T-cell (primary cell): Measurements from ENCODE around the gene ASXL1. TPM values are rescaled to one million over a fixed set of nuclear protein-coding genes. Genes with fewer than 3 reads are reported as not detected.
"Not testable (repeated sequence)": the region's sequence is repeated elsewhere in the genome, so short reads cannot be mapped to it uniquely, and the experiment has no call there.

Experiments used
- ATAC-seq, 4 experiments: fragments of 200-7000 bp in 3 of 4; fragments of 150-1000 bp in 1 of 4; cut with Tn5 transposase; replicated peaks in 1 of 4; 1 replicate in 3 of 4; 2 replicates in 1 of 4; pipeline ENCODE4 v1.10.0; 2021; ENCODE audit warnings: moderate library complexity in 3 of 4, mild to moderate bottlenecking in 2 of 4, moderate number of reproducible peaks in 1 of 4
- CTCF ChIA-PET, 2 donors: fragments of 300-600 bp; sonication (Branson Sonifier 250); formaldehyde crosslinking; loops; one replicate each; lab custom pipeline; 2022; ENCODE audit warnings: antibody characterized with exemption in 2 of 2; lab: Charles Lee
- POLR2A ChIA-PET, 2 donors: fragments of 300-600 bp; sonication (Branson Sonifier 250); formaldehyde crosslinking; loops; one replicate each; lab custom pipeline; 2022; ENCODE audit warnings: antibody characterized with exemption in 2 of 2; lab: Charles Lee
- DNase-seq, 35 experiments: peaks; one replicate each; pipeline versions ENCODE4 v3.0.0 to v3.0.0-alpha.2; 2013 to 2023
- H3K27ac ChIP-seq: one replicate; pipeline ENCODE4 v1.5.1; 2013; ENCODE audit warnings: low read length
- H3K27me3 ChIP-seq, 2 experiments: replicated peaks in 1 of 2; 1 replicate in 1 of 2; 2 replicates in 1 of 2; pipeline versions ENCODE4 v1.6.1 to v1.7.0; 2013; ENCODE audit warnings: low read length in 1 of 2, mixed read lengths in 1 of 2; ENCODE audit not compliant: control insufficient read depth in 2 of 2, insufficient read depth in 2 of 2; ENCODE audit errors: extremely low read depth in 1 of 2
- H3K36me3 ChIP-seq, 2 donors: 1 replicate in 1 of 2; 2 replicates in 1 of 2; pipeline versions ENCODE4 v1.6.1 to v1.7.0; 2013; ENCODE audit warnings: low read length in 1 of 2; ENCODE audit not compliant: control insufficient read depth in 2 of 2, insufficient read depth in 1 of 2; ENCODE audit errors: extremely low read depth in 1 of 2
- H3K4me1 ChIP-seq, 2 experiments: 1 replicate in 1 of 2; 2 replicates in 1 of 2; pipeline versions ENCODE4 v1.6.1 to v1.7.0; 2013; ENCODE audit warnings: low read length in 2 of 2, mixed read lengths in 1 of 2; ENCODE audit not compliant: insufficient read depth in 2 of 2, control insufficient read depth in 1 of 2; ENCODE audit errors: extremely low read depth in 1 of 2
- H3K4me3 ChIP-seq, 2 donors: 1 replicate in 1 of 2; 2 replicates in 1 of 2; pipeline versions ENCODE4 v1.5.1 to v1.7.0; 2013; ENCODE audit warnings: mild to moderate bottlenecking in 2 of 2, low read length in 1 of 2, moderate library complexity in 1 of 2; ENCODE audit not compliant: control insufficient read depth in 1 of 2; ENCODE audit errors: extremely low read depth in 1 of 2
- H3K9me3 ChIP-seq: 2 replicates; pipeline ENCODE4 v1.7.0; 2013
- H3K27ac Mint-ChIP-seq, 2 donors: one replicate each; pipeline ENCODE4 v1.8.0; 2020 to 2021; ENCODE audit warnings: mild to moderate bottlenecking in 2 of 2, mixed read lengths in 2 of 2
- H3K27me3 Mint-ChIP-seq, 2 donors: one replicate each; pipeline ENCODE4 v1.8.0; 2021 to 2022; ENCODE audit warnings: mixed read lengths in 2 of 2
- H3K36me3 Mint-ChIP-seq: one replicate; pipeline ENCODE4 v1.8.0; 2021; ENCODE audit warnings: mixed read lengths
- H3K4me1 Mint-ChIP-seq, 3 donors: one replicate each; pipeline ENCODE4 v1.8.0; 2020 to 2022; ENCODE audit warnings: mixed read lengths in 3 of 3, mild to moderate bottlenecking in 1 of 3
- H3K4me3 Mint-ChIP-seq, 3 donors: one replicate each; pipeline ENCODE4 v1.8.0; 2020 to 2022; ENCODE audit warnings: mild to moderate bottlenecking in 3 of 3, mixed read lengths in 3 of 3, moderate library complexity in 3 of 3
- H3K9me3 Mint-ChIP-seq, 3 donors: one replicate each; pipeline ENCODE4 v1.8.0; 2020 to 2022; ENCODE audit warnings: mixed read lengths in 3 of 3
- WGBS: methylation state at CpG from one replicate; pipeline ENCODE4 v1.1.5; 2013; ENCODE audit warnings: missing lambda C conversion rate; ENCODE audit not compliant: insufficient coverage; 5-methylcytosine and 5-hydroxymethylcytosine counted together
- total RNA-seq, 35 experiments: library from RNA in 6 of 35; stranded (reverse) in 6 of 35; fragments of 120-200 nt in 1 of 35; gene quantifications; one replicate each; pipeline versions ENCODE4 v1.2.1 to v1.2.4 and lab custom pipeline; 2013 to 2026

The ASXL1 gene
- total RNA-seq, 5 donors from 2014 or later (not counting 1 experiment from before 2014, with no cell fraction given), result 122 to 204 (median 137) TPM

DNA sequence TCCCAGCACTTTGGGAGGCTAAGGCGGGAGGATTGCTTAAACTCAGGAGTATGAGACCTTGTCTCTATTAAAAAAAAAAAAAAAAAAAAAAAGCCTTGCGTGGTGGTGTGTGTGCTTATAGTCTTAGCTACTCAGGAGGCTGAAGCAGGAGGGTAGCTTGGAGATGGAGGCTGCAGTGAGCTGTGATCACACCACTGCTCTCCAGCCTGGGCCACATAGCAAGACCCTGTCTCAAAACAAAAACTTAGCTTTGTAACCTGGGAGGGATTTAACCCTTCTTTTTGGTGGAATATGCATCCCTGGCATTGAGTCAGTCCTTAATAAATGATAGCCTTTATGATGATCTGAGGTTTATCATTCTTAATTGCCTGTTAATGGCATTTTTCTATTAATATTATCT, 12.8 kb downstream of the ASXL1 start:
- DNase-seq (no peak), ATAC-seq (no peak)
- ChIA-PET CTCF (no interaction called here), POLR2A (interaction anchor here in 1 of 2 donors (0.6 to 0.7 kb wide), 2 partner anchors 12 to 293 kb away, joined by 3 to 8 read pairs; no protein-coding TSS in a partner anchor)
- Histone ChIP-seq H3K27ac (no peak overlapping the region), H3K27me3 (no peaks in the 10 kb centered on the region), H3K9me3 (no peaks in the 10 kb centered on the region), H3K4me3 (no peak overlapping the region), H3K4me1 (peaks cover 8 to 20% of the 10 kb centered on the region in 2 experiments), H3K36me3 (peaks cover 0 to 50% of the 10 kb centered on the region in 2 donors)
- Mint-ChIP-seq H3K27ac (no peak overlapping the region), H3K9me3 (no peaks in the 10 kb centered on the region), H3K4me3 (no peak overlapping the region), H3K27me3 (no peaks in the 10 kb centered on the region), H3K36me3 (peaks cover 13% of the 10 kb centered on the region), H3K4me1 (peaks cover 30 to 33% (median 32%) of the 10 kb centered on the region in 3 donors)
- no CpG with 5 or more reads among the region's 2 CpGs for WGBS

DNA sequence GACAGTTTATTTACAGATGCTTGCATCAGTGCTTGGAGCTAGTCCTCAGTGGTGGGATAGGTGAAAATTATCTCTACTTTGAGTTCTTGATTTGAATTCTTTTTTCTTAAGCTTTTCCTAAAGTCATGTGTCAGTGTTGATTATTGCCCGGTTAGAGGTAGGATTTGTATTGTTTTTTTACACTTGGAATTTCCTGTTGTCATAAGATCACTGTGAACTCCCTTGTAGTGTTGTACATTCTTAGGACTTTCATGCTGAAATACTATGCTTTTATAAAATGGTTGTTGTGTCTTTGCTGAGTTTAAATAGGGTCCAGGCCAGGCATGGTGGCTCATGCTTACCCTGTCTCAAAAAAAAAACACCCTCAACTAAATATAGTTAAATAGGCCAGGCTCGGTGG, 20.3 kb downstream of the ASXL1 start:
- ATAC-seq (no peak), DNase-seq (no peak)
- Histone ChIP-seq H3K9me3 (no peaks in the 10 kb centered on the region), H3K27me3 (no peaks in the 10 kb centered on the region), H3K36me3 (peaks cover 8 to 43% of the 10 kb centered on the region in 2 donors), H3K4me1 (peaks cover 0 to 3% of the 10 kb centered on the region in 2 experiments), H3K27ac (no peak overlapping the region), H3K4me3 (no peak overlapping the region)
- Mint-ChIP-seq H3K4me3 (no peak overlapping the region), H3K36me3 (peaks cover 10% of the 10 kb centered on the region), H3K9me3 (no peaks in the 10 kb centered on the region), H3K27ac (peak overlapping the region in 1 of 2 donors; percentile 4), H3K27me3 (no peaks in the 10 kb centered on the region), H3K4me1 (peaks cover 2 to 16% (median 14%) of the 10 kb centered on the region in 3 donors)
- POLR2A ChIA-PET, result no interaction called here
- 80% methylated on average over 1 of the region's 2 CpGs for WGBS
- CTCF ChIA-PET, result no interaction called here

DNA sequence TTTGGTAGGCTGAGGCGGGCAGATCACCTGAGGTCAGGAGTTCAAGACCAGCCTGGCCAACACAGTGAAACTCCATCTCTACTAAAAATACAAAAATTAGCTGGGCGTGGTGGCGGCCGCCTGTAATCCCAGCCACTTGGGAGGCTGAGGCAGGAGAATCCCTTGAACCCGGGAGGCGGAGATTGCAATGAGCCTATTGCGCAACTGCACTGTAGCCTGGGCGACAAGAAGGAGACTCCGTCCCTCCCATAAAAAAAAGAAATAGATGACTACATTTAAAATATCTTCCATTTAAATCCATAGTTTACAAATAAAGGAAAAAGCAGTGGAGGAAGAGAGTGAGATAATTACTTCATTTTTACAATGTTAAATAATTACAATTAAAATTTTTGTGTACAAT, 21.9 kb downstream of the ASXL1 start:
- Mint-ChIP-seq H3K4me1 (peaks cover 17 to 30% (median 29%) of the 10 kb centered on the region in 3 donors), H3K36me3 (peaks cover 13% of the 10 kb centered on the region)
- peaks cover 8 to 30% of the 10 kb centered on the region in 2 donors for H3K36me3 ChIP-seq
- 87% methylated on average over 5 of the region's 9 CpGs for WGBS
- H3K9me3 ChIP-seq, H3K27ac Mint-ChIP-seq, H3K9me3 Mint-ChIP-seq, DNase-seq, ATAC-seq, H3K4me1 ChIP-seq, H3K4me3 Mint-ChIP-seq, CTCF ChIA-PET, H3K27ac ChIP-seq, H3K27me3 Mint-ChIP-seq, H3K4me3 ChIP-seq, H3K27me3 ChIP-seq: not testable (repeated sequence)
- POLR2A ChIA-PET, result interaction anchor here (0.6 to 0.7 kb wide), 3 partner anchors 13 to 23 kb away, joined by 3 to 6 read pairs (median 4); no protein-coding TSS in a partner anchor

DNA sequence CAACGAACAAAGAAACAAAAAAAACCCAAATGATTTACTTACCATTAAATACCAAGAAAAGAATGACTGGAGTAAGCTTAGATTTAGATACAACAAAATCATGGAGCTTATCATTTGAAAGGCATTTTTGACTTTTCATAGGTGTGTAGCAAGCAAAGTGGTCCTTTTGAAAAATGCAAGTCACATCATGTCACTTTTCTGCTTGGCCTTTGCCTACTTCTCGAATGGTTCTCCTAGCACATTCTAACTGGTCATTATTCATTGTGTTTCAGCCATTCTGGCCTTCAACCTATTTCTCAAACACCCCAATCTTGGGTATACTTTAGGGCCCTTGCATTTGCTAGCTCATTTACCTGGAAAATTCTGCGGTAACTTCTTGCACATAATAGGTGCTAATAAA, 22.6 kb downstream of the ASXL1 start:
- Mint-ChIP-seq H3K27ac (no peak overlapping the region), H3K4me1 (peaks cover 25 to 37% (median 36%) of the 10 kb centered on the region in 3 donors), H3K36me3 (peaks cover 13% of the 10 kb centered on the region), H3K9me3 (no peaks in the 10 kb centered on the region), H3K27me3 (no peaks in the 10 kb centered on the region), H3K4me3 (no peak overlapping the region)
- Histone ChIP-seq H3K4me1 (peaks cover 6 to 9% of the 10 kb centered on the region in 2 experiments), H3K27ac (no peak overlapping the region), H3K36me3 (peaks cover 8 to 26% of the 10 kb centered on the region in 2 donors), H3K27me3 (no peaks in the 10 kb centered on the region), H3K9me3 (no peaks in the 10 kb centered on the region), H3K4me3 (no peak overlapping the region)
- POLR2A ChIA-PET, result interaction anchor here (0.6 to 0.7 kb wide), 5 partner anchors 14 to 648 kb away, joined by 3 to 6 read pairs (median 4); no protein-coding TSS in a partner anchor
- no peak for ATAC-seq
- no peak for DNase-seq
- CTCF ChIA-PET, result interaction anchor here in 1 of 2 donors (0.6 kb wide), 1 partner anchor 114 kb away, joined by 7 read pairs; no protein-coding TSS in a partner anchor
- no CpG with 5 or more reads among the region's 3 CpGs for WGBS

- no peaks in the 10 kb centered on the region for H3K27me3 Mint-ChIP-seq
- no peak overlapping the region for H3K4me3 Mint-ChIP-seq
- Histone ChIP-seq H3K27ac (no peak overlapping the region), H3K9me3 (no peaks in the 10 kb centered on the region), H3K27me3 (no peaks in the 10 kb centered on the region), H3K4me1 (peaks cover 17 to 21% of the 10 kb centered on the region in 2 experiments), H3K36me3 (peaks cover 8 to 22% of the 10 kb centered on the region in 2 donors), H3K4me3 (no peak overlapping the region)
- no peak overlapping the region for H3K27ac Mint-ChIP-seq
- DNase-seq (no peak), ATAC-seq (no peak)
- peaks cover 40 to 51% (median 50%) of the 10 kb centered on the region in 3 donors for H3K4me1 Mint-ChIP-seq
- no peaks in the 10 kb centered on the region for H3K9me3 Mint-ChIP-seq
- peaks cover 8% of the 10 kb centered on the region for H3K36me3 Mint-ChIP-seq
- WGBS, result 100% methylated on average over 3 of the region's 11 CpGs
- ChIA-PET CTCF (interaction anchor here in 1 of 2 donors (0.7 kb wide), 1 partner anchor 14 kb away, joined by 3 read pairs; no protein-coding TSS in a partner anchor), POLR2A (no interaction called here)
Measured at GRCh38 chr20:32382102-32382950, 24.2 kb downstream of the ASXL1 start.

DNA sequence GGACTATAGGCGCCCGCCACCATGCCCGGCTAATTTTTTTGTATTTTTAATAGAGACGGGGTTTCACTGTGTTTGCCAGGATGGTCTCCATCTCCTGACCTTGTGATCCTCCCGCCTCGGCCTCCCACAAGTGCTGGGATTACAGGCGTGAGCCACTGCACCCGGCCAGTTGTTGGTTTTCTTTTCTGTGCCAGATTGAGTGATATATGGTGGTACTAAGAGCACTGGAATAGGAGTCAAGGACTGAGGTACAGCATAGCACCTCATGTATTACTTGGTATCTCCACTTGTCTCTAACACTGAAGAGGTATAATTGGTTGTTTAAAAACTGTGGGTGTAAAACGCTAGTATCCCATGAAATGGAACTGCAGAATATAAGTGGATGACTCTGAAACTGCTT, 25.3 kb downstream of the ASXL1 start:
- H3K27me3 ChIP-seq, DNase-seq, CTCF ChIA-PET, H3K9me3 ChIP-seq, ATAC-seq, H3K4me3 ChIP-seq, H3K9me3 Mint-ChIP-seq, H3K27me3 Mint-ChIP-seq, H3K27ac ChIP-seq, H3K36me3 Mint-ChIP-seq, POLR2A ChIA-PET, H3K4me3 Mint-ChIP-seq: not testable (repeated sequence)
- H3K27ac Mint-ChIP-seq, result peak overlapping the region; percentile 19 to 74
- 93% methylated on average over 6 of the region's 9 CpGs for WGBS
- Histone ChIP-seq H3K4me1 (peaks cover 25 to 30% of the 10 kb centered on the region in 2 experiments), H3K36me3 (peaks cover 8 to 17% of the 10 kb centered on the region in 2 donors)
- peaks cover 48 to 53% (median 51%) of the 10 kb centered on the region in 3 donors for H3K4me1 Mint-ChIP-seq
